Measurements from ENCODE around the gene TM9SF3.

- no peak for TF ChIP-seq POLR2A (IDR thresholded peaks at IDR 0.05)
- TF ChIP-seq CTCF (IDR thresholded peaks at IDR 0.05): no peak
These were observed 7.7 kb downstream of the TM9SF3 start for GRCh38 chr10:96579133-96579532.

Data from body of pancreas (tissue), 4 donors.